H9 (cell line): Measurements from ENCODE around the gene DCBLD1. TPM values are rescaled to one million over a fixed set of nuclear protein-coding genes. Genes with fewer than 3 reads are reported as not detected.

Experiments used
- DNase-seq: peaks from one replicate; pipeline ENCODE4 v3.0.0-alpha.2; 2017
- H2AFZ ChIP-seq: one replicate; pipeline ENCODE4 v1.6.1; 2013; ENCODE audit warnings: mild to moderate bottlenecking, low read length, control low read depth, moderate library complexity
- H2AK5ac ChIP-seq: 2 replicates; pipeline ENCODE4 v1.6.1; 2013; ENCODE audit warnings: low read length, control low read depth, mixed read lengths; ENCODE audit not compliant: insufficient read length
- H2BK120ac ChIP-seq: one replicate; pipeline ENCODE4 v1.6.1; 2013; ENCODE audit warnings: low read depth, mild to moderate bottlenecking, low read length, control low read depth, inconsistent platforms; ENCODE audit not compliant: poor library complexity, severe bottlenecking
- H2BK12ac ChIP-seq: 2 replicates; pipeline ENCODE4 v1.6.1; 2013; ENCODE audit warnings: low read length, control low read depth, mixed read lengths, low read depth; ENCODE audit not compliant: insufficient read length
- H2BK15ac ChIP-seq: 2 replicates; pipeline ENCODE4 v1.6.1; 2013; ENCODE audit warnings: low read depth, low read length, control low read depth
- H2BK20ac ChIP-seq: one replicate; pipeline ENCODE4 v1.6.1; 2013; ENCODE audit warnings: low read depth, mild to moderate bottlenecking, low read length, control low read depth, inconsistent platforms; ENCODE audit not compliant: poor library complexity, severe bottlenecking
- H2BK5ac ChIP-seq: 2 replicates; pipeline ENCODE4 v1.6.1; 2013; ENCODE audit warnings: low read length, control low read depth, mixed read lengths; ENCODE audit not compliant: insufficient read length
- H3K14ac ChIP-seq: 2 replicates; pipeline ENCODE4 v1.6.1; 2013; ENCODE audit warnings: low read length, control low read depth; ENCODE audit not compliant: insufficient read depth
- H3K18ac ChIP-seq: 2 replicates; pipeline ENCODE4 v1.6.1; 2013; ENCODE audit warnings: low read depth, mild to moderate bottlenecking, mixed read lengths, low read length, control low read depth; ENCODE audit not compliant: insufficient read length
- H3K23ac ChIP-seq: 2 replicates; pipeline ENCODE4 v1.6.1; 2013; ENCODE audit warnings: low read length, control low read depth, mixed read lengths, low read depth; ENCODE audit not compliant: insufficient read length
- H3K23me2 ChIP-seq: 2 replicates; pipeline ENCODE4 v1.6.1; 2013; ENCODE audit warnings: low read depth, mild to moderate bottlenecking, mixed read lengths, low read length, control low read depth; ENCODE audit not compliant: insufficient read length, poor library complexity, severe bottlenecking
- H3K27ac ChIP-seq: 2 replicates; pipeline ENCODE4 v1.5.1; 2013; ENCODE audit warnings: low read length, control low read depth, mixed read lengths, low read depth; ENCODE audit not compliant: insufficient read length
- H3K27me3 ChIP-seq: 2 replicates; pipeline ENCODE4 v1.6.1; 2013; ENCODE audit warnings: low read length, control low read depth, inconsistent platforms; ENCODE audit not compliant: insufficient read depth
- H3K4ac ChIP-seq: 2 replicates; pipeline ENCODE4 v1.6.1; 2013; ENCODE audit warnings: low read depth, mild to moderate bottlenecking, control low read depth, inconsistent platforms, low read length, moderate library complexity
- H3K4me1 ChIP-seq: 2 replicates; pipeline ENCODE4 v1.6.1; 2013; ENCODE audit warnings: low read length, control low read depth, inconsistent platforms; ENCODE audit not compliant: insufficient read depth
- H3K4me2 ChIP-seq: 2 replicates; pipeline ENCODE4 v1.6.1; 2013; ENCODE audit warnings: low read length, control low read depth, mixed read lengths; ENCODE audit not compliant: insufficient read length, insufficient read depth
- H3K56ac ChIP-seq: 2 replicates; pipeline ENCODE4 v1.6.1; 2013; ENCODE audit warnings: low read depth, mild to moderate bottlenecking, mixed read lengths, low read length, control low read depth; ENCODE audit not compliant: insufficient read length
- H3K79me1 ChIP-seq: 2 replicates; pipeline ENCODE4 v1.6.1; 2013; ENCODE audit warnings: low read depth, mild to moderate bottlenecking, moderate library complexity, low read length, control low read depth, inconsistent platforms; ENCODE audit not compliant: insufficient read depth, poor library complexity, severe bottlenecking
- H3K79me2 ChIP-seq: 2 replicates; pipeline ENCODE4 v1.6.1; 2013; ENCODE audit warnings: low read length, control low read depth, inconsistent platforms; ENCODE audit not compliant: insufficient read depth
- H3K9ac ChIP-seq: 2 replicates; pipeline ENCODE4 v1.6.1; 2013; ENCODE audit warnings: low read length, control low read depth, mixed read lengths; ENCODE audit not compliant: insufficient read length; ENCODE audit errors: extremely low read depth
- H3K9me3 ChIP-seq: one replicate; pipeline ENCODE4 v1.6.1; 2013; ENCODE audit warnings: low read depth, low read length, inconsistent platforms; ENCODE audit not compliant: control insufficient read depth
- H3T11ph ChIP-seq: one replicate; pipeline ENCODE4 v1.6.1; 2013; ENCODE audit warnings: mild to moderate bottlenecking, low read length, control low read depth, inconsistent platforms
- H4K20me1 ChIP-seq: one replicate; pipeline ENCODE4 v1.6.1; 2013; ENCODE audit not compliant: control insufficient read depth, insufficient read length, insufficient read depth
- H4K5ac ChIP-seq: 2 replicates; pipeline ENCODE4 v1.6.1; 2013; ENCODE audit warnings: low read depth, mild to moderate bottlenecking, mixed read lengths, low read length, control low read depth; ENCODE audit not compliant: insufficient read length
- H4K8ac ChIP-seq: replicated peaks from 2 replicates; pipeline ENCODE4 v1.6.1; 2013; ENCODE audit warnings: low read length, control low read depth, mixed read lengths, low read depth; ENCODE audit not compliant: insufficient read length
- H4K91ac ChIP-seq: 2 replicates; pipeline ENCODE4 v1.6.1; 2013; ENCODE audit warnings: low read depth, mild to moderate bottlenecking, moderate library complexity, mixed read lengths, low read length, control low read depth; ENCODE audit not compliant: insufficient read length
- H3K27ac Mint-ChIP-seq, 3 experiments: 2 replicates in 2 of 3; 3 replicates in 1 of 3; pipeline ENCODE4 v1.8.0; 2020 to 2021; ENCODE audit warnings: mixed read lengths in 3 of 3, mild to moderate bottlenecking in 1 of 3, moderate library complexity in 1 of 3
- H3K27me3 Mint-ChIP-seq: 2 replicates; pipeline ENCODE4 v1.8.0; 2021; ENCODE audit warnings: low read depth, mild to moderate bottlenecking, moderate library complexity, mixed read lengths
- H3K36me3 Mint-ChIP-seq, 3 experiments: 2 replicates in 2 of 3; 3 replicates in 1 of 3; pipeline ENCODE4 v1.8.0; 2020 to 2021; ENCODE audit warnings: low read depth in 3 of 3, mixed read lengths in 3 of 3; ENCODE audit not compliant: insufficient read depth in 1 of 3
- H3K4me1 Mint-ChIP-seq, 2 experiments: 2 replicates each; pipeline ENCODE4 v1.8.0; 2020; ENCODE audit warnings: mixed read lengths in 2 of 2
- H3K4me3 Mint-ChIP-seq, 2 experiments: 2 replicates in 1 of 2; 3 replicates in 1 of 2; pipeline ENCODE4 v1.8.0; 2020 to 2021; ENCODE audit warnings: mild to moderate bottlenecking in 2 of 2, mixed read lengths in 2 of 2, moderate library complexity in 1 of 2
- H3K9me3 Mint-ChIP-seq, 2 experiments: 2 replicates in 1 of 2; 3 replicates in 1 of 2; pipeline ENCODE4 v1.8.0; 2020; ENCODE audit warnings: mild to moderate bottlenecking in 2 of 2, mixed read lengths in 2 of 2, moderate library complexity in 1 of 2
- CTCF ChIP-seq: fragments of 200-600 bp; sonication (generic); conservative IDR thresholded peaks from 3 replicates; pipeline ENCODE4 v1.8.0; 2021; ENCODE audit warnings: antibody characterized with exemption, mild to moderate bottlenecking
- total RNA-seq: library from RNA; stranded (reverse); gene quantifications from 2 replicates; pipeline ENCODE4 v1.2.1, GENCODE V29; 2021

The DCBLD1 gene
- total RNA-seq, 1 experiment from 2014 or later: 10.1 TPM

GRCh38 chr6:117495425-117495824 lies 13.0 kb downstream of the DCBLD1 start:
- no peaks in the 10 kb centered on the region for H3K4me1 ChIP-seq
- H3K4me1 Mint-ChIP-seq: peaks cover 0 to 8% of the 10 kb centered on the region in 2 experiments; a peak in 1 of 4 replicates

More at GRCh38 chr6:117495425-117495824, 13.0 kb downstream of the DCBLD1 start:
- H2BK12ac ChIP-seq: no peak overlapping the region
- no peak overlapping the region for H3K27ac Mint-ChIP-seq
- no peaks in the 10 kb centered on the region for H3K79me1 ChIP-seq
- no peak overlapping the region for H2BK120ac ChIP-seq
- no peak overlapping the region for H2BK5ac ChIP-seq
- no peak overlapping the region for H2AFZ ChIP-seq
- H2BK20ac ChIP-seq: no peak overlapping the region
- H3K9ac ChIP-seq: no peak overlapping the region
- H3K4ac ChIP-seq: no peak overlapping the region
- H3K9me3 ChIP-seq: no peaks in the 10 kb centered on the region
- no peak overlapping the region for H4K8ac ChIP-seq
- H3K23me2 ChIP-seq: no peaks in the 10 kb centered on the region
- H3K14ac ChIP-seq: no peak overlapping the region
- no peak overlapping the region for H3K18ac ChIP-seq
- no peak for TF ChIP-seq CTCF
- H2BK15ac ChIP-seq: no peak overlapping the region
- H3K27me3 Mint-ChIP-seq: no peaks in the 10 kb centered on the region
- H3K36me3 Mint-ChIP-seq: no peaks in the 10 kb centered on the region
- H3K27ac ChIP-seq: no peak overlapping the region
- no peak for DNase-seq
- H4K5ac ChIP-seq: no peak overlapping the region
- no peaks in the 10 kb centered on the region for H3K27me3 ChIP-seq
- H3T11ph ChIP-seq: no peak overlapping the region
- H3K23ac ChIP-seq: no peak overlapping the region
- no peaks in the 10 kb centered on the region for H4K20me1 ChIP-seq
- H3K4me2 ChIP-seq: no peak overlapping the region
- H3K9me3 Mint-ChIP-seq: no peaks in the 10 kb centered on the region
- no peak overlapping the region for H3K56ac ChIP-seq
- H3K79me2 ChIP-seq: no peaks in the 10 kb centered on the region
- H3K4me3 Mint-ChIP-seq: no peak overlapping the region
- no peak overlapping the region for H2AK5ac ChIP-seq
- no peak overlapping the region for H4K91ac ChIP-seq
